ENCODE results near the gene RELL2.

GRCh38 chr5:141608046-141608445, 28.8 kb upstream of the RELL2 start:
- no peak for TF ChIP-seq CTCF (conservative IDR thresholded peaks at IDR 0.05; ENCODE audit: low read length)
- no peak for TF ChIP-seq EZH2phosphoT487 (IDR thresholded peaks at IDR 0.05; ENCODE audit: borderline replicate concordance, low read depth, low read length)

Measured in OCI-LY7 (cell line).